Activated T-helper 9 cell treated with anti-CD3 and anti-CD28 coated beads, Interleukin-2, amount 50 U/mL, for 16 hours (primary cell): Measurements from ENCODE around the gene GRM7.

ENCODE experiments used
- DNase-seq: peaks from one replicate; pipeline ENCODE4 v3.0.0-alpha.2; 2020; ENCODE audit warnings: low read depth

GRM7 gene

GRCh38 chr3:7307410-7307809, 446.5 kb downstream of the GRM7 start:
- no peak for DNase-seq

GRCh38 chr3:7309641-7310102, 448.8 kb downstream of the GRM7 start:
- no peak for DNase-seq

GRCh38 chr3:7315037-7315436, 454.1 kb downstream of the GRM7 start:
- no peak for DNase-seq

GRCh38 chr3:7322957-7323669, 462.2 kb downstream of the GRM7 start:
- no peak for DNase-seq

- no peak for DNase-seq
Observed at GRCh38 chr3:7328339-7328738, 467.4 kb downstream of the GRM7 start.

GRCh38 chr3:7332696-7333095, 471.8 kb downstream of the GRM7 start:
- no peak for DNase-seq

GRCh38 chr3:7333125-7333524, 472.2 kb downstream of the GRM7 start:
- DNase-seq = no peak

GRCh38 chr3:7340795-7341194, 479.9 kb downstream of the GRM7 start:
- no peak for DNase-seq

GRCh38 chr3:7346364-7346763, 485.4 kb downstream of the GRM7 start:
- no peak for DNase-seq

GRCh38 chr3:7357101-7357500, 496.2 kb downstream of the GRM7 start:
- no peak for DNase-seq

GRCh38 chr3:7367968-7368367, 507.1 kb downstream of the GRM7 start:
- DNase-seq = no peak

GRCh38 chr3:7368597-7368996, 507.7 kb downstream of the GRM7 start:
- DNase-seq = no peak

GRCh38 chr3:7371693-7372572, 511.0 kb downstream of the GRM7 start:
- no peak for DNase-seq

GRCh38 chr3:7377103-7377502, 516.2 kb downstream of the GRM7 start:
- DNase-seq = no peak

- DNase-seq = no peak
Observed at GRCh38 chr3:7381741-7382140, 520.8 kb downstream of the GRM7 start.

- DNase-seq = no peak
Observed at GRCh38 chr3:7382293-7383010, 521.5 kb downstream of the GRM7 start.

- DNase-seq = no peak
Observed at GRCh38 chr3:7385635-7386034, 524.7 kb downstream of the GRM7 start.

GRCh38 chr3:7388026-7388425, 527.1 kb downstream of the GRM7 start:
- no peak for DNase-seq

GRCh38 chr3:7392206-7392605, 531.3 kb downstream of the GRM7 start:
- no peak for DNase-seq

- DNase-seq = no peak
Observed at GRCh38 chr3:7393944-7394605, 533.2 kb downstream of the GRM7 start.

GRCh38 chr3:7396534-7396933, 535.6 kb downstream of the GRM7 start:
- no peak for DNase-seq

GRCh38 chr3:7397097-7397496, 536.2 kb downstream of the GRM7 start:
- no peak for DNase-seq
